K562 (cell line): Measurements from ENCODE around the gene CCR5AS.

Experiments used
- BCL6 ChIP-seq: fragments of 250-450 bp; sonication (Bioruptor Pico); IDR thresholded peaks from 2 replicates; pipeline ENCODE4 v1.4.0; 2020
- FOXP4 ChIP-seq: sonication (generic); formaldehyde crosslinking; IDR thresholded peaks from 2 replicates; pipeline ENCODE4 v1.8.0; 2022; ENCODE audit warnings: mild to moderate bottlenecking, missing genetic modification reagents, borderline replicate concordance
- GATA2 ChIP-seq: sonication (generic); formaldehyde crosslinking; IDR thresholded peaks from 2 replicates; pipeline ENCODE4 v1.4.0; 2020; ENCODE audit warnings: mild to moderate bottlenecking, missing genetic modification reagents
- ILF3 ChIP-seq: fragments of 450-650 bp; IDR thresholded peaks from 2 replicates; pipeline ENCODE4 v1.6.1; 2018; ENCODE audit warnings: antibody characterized with exemption, mild to moderate bottlenecking, moderate library complexity, borderline replicate concordance
- JUND ChIP-seq, 2 experiments: IDR thresholded peaks; 2 replicates in 1 of 2; 3 replicates in 1 of 2; pipeline ENCODE4 v1.6.1; 2011; ENCODE audit warnings: borderline replicate concordance in 2 of 2, low read depth in 2 of 2, low read length in 2 of 2, improper control_type of control experiment in 1 of 2, missing biosample characterization in 1 of 2, missing genetic modification characterization in 1 of 2, missing genetic modification reagents in 1 of 2
- MAZ ChIP-seq, 2 experiments: fragments of 450-650 bp in 1 of 2; sonication (generic) in 1 of 2; formaldehyde crosslinking; IDR thresholded peaks in 1 of 2; conservative IDR thresholded peaks in 1 of 2; 2 replicates each; pipeline versions ENCODE4 v1.4.0 to v1.5.0; 2020; ENCODE audit warnings: mild to moderate bottlenecking in 1 of 2, missing genetic modification reagents in 1 of 2
- MLX ChIP-seq, 2 experiments: fragments of 450-650 bp in 1 of 2; sonication (generic) in 1 of 2; formaldehyde crosslinking; conservative IDR thresholded peaks; 2 replicates each; pipeline versions ENCODE4 v1.4.0 to v1.8.1; 2020 to 2022; ENCODE audit warnings: mild to moderate bottlenecking in 1 of 2, missing genetic modification reagents in 1 of 2
- MYNN ChIP-seq, 2 experiments: sonication (generic); formaldehyde crosslinking in 1 of 2; IDR thresholded peaks; 2 replicates each; pipeline versions ENCODE4 v1.5.0 to v1.6.1; 2016 to 2020; ENCODE audit warnings: antibody characterized with exemption in 1 of 2, missing genetic modification reagents in 1 of 2
- PREB ChIP-seq: sonication (generic); formaldehyde crosslinking; IDR thresholded peaks from 2 replicates; pipeline ENCODE4 v1.8.1; 2023; ENCODE audit warnings: mild to moderate bottlenecking, missing genetic modification reagents
- RFX7 ChIP-seq: fragments of 250-450 bp; sonication (Bioruptor Pico); IDR thresholded peaks from 2 replicates; pipeline ENCODE4 v1.5.1; 2021; ENCODE audit warnings: mild to moderate bottlenecking
- SMC3 ChIP-seq: conservative IDR thresholded peaks from 2 replicates; pipeline ENCODE4 v1.6.1; 2011; ENCODE audit warnings: low read depth, low read length, improper control_type of control experiment; ENCODE audit not compliant: insufficient read depth
- TRIM25 ChIP-seq: fragments of 450-650 bp; IDR thresholded peaks from 2 replicates; pipeline ENCODE4 v1.7.0; 2016; ENCODE audit warnings: borderline replicate concordance
- WHSC1 ChIP-seq: IDR thresholded peaks from one replicate; pipeline ENCODE4 v1.6.1; 2012; ENCODE audit warnings: low read length, control low read depth, inconsistent platforms
- TF ChIP-seq, protein P1 (sequence below): sonication (generic); formaldehyde crosslinking; IDR thresholded peaks from 2 replicates; pipeline ENCODE4 v1.4.0; 2020; ENCODE audit warnings: mild to moderate bottlenecking, missing genetic modification reagents
- TF ChIP-seq, protein P2 (sequence below): fragments of 450-650 bp; formaldehyde crosslinking; IDR thresholded peaks from 2 replicates; pipeline ENCODE4 v1.4.0; 2020; ENCODE audit warnings: mild to moderate bottlenecking, moderate library complexity
- TF ChIP-seq, protein P3 (sequence below): fragments of 250-450 bp; sonication (Bioruptor Pico); IDR thresholded peaks from 2 replicates; pipeline ENCODE4 v1.8.0; 2022; ENCODE audit warnings: inconsistent platforms, mild to moderate bottlenecking, moderate library complexity, borderline replicate concordance

Gene CCR5AS

DNA sequence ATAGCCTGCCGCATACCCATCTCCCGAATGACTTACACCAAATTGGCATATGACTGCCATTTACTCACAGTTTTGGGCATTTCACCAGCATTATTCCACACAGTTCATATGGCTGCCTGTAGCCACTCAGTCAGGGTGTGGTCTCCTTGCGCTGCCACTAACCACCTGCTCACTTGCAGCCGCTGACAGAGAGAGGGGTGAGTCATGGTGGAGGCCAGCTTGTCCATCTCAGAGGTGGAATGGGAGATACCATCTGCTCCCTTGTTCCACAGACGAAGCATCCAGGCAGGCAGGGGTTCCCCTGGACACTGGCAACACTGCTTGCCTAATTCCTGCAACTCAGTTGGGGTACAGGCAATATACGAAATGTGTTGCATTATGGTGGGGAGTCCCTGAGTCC, 15.8 kb upstream of the CCR5AS start (continued):
- TF ChIP-seq MLX (CRISPR knock-in tag; conservative IDR thresholded peaks at IDR 0.05) (no peak), BCL6 (CRISPR knock-in tag) (no peak), MAZ (CRISPR knock-in tag; conservative IDR thresholded peaks at IDR 0.05 in 1 of 2, IDR thresholded peaks at IDR 0.05 in 1 of 2) (peak; percentile 15 to 47; a peak in 1 of 4 replicates), JUND (IDR thresholded peaks at IDR 0.05; ENCODE audit: borderline replicate concordance, low read depth, low read length) (peak; percentile 96), JUND (tag; IDR thresholded peaks at IDR 0.05; ENCODE audit: borderline replicate concordance, low read depth, low read length) (peak; percentile 94; the same call in 2 of the 3 replicates), MYNN (IDR thresholded peaks at IDR 0.05) (peak; percentile 58; the same call in 1 of the 2 replicates), MYNN (CRISPR knock-in tag; IDR thresholded peaks at IDR 0.05) (no peak), GATA2 (peak; percentile 39; the same call in 1 of the 2 replicates), RFX7 (no peak), WHSC1 (no peak), ILF3 (no peak), PREB (CRISPR knock-in tag) (no peak), SMC3 (no peak), FOXP4 (CRISPR knock-in tag) (no peak), TRIM25 (no peak)
- TF ChIP-seq, protein P1, sequence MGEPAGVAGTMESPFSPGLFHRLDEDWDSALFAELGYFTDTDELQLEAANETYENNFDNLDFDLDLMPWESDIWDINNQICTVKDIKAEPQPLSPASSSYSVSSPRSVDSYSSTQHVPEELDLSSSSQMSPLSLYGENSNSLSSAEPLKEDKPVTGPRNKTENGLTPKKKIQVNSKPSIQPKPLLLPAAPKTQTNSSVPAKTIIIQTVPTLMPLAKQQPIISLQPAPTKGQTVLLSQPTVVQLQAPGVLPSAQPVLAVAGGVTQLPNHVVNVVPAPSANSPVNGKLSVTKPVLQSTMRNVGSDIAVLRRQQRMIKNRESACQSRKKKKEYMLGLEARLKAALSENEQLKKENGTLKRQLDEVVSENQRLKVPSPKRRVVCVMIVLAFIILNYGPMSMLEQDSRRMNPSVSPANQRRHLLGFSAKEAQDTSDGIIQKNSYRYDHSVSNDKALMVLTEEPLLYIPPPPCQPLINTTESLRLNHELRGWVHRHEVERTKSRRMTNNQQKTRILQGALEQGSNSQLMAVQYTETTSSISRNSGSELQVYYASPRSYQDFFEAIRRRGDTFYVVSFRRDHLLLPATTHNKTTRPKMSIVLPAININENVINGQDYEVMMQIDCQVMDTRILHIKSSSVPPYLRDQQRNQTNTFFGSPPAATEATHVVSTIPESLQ (CRISPR knock-in tag) = no peak
- TF ChIP-seq, protein P2, sequence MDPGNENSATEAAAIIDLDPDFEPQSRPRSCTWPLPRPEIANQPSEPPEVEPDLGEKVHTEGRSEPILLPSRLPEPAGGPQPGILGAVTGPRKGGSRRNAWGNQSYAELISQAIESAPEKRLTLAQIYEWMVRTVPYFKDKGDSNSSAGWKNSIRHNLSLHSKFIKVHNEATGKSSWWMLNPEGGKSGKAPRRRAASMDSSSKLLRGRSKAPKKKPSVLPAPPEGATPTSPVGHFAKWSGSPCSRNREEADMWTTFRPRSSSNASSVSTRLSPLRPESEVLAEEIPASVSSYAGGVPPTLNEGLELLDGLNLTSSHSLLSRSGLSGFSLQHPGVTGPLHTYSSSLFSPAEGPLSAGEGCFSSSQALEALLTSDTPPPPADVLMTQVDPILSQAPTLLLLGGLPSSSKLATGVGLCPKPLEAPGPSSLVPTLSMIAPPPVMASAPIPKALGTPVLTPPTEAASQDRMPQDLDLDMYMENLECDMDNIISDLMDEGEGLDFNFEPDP (CRISPR knock-in tag) = no peak
- TF ChIP-seq, protein P3, sequence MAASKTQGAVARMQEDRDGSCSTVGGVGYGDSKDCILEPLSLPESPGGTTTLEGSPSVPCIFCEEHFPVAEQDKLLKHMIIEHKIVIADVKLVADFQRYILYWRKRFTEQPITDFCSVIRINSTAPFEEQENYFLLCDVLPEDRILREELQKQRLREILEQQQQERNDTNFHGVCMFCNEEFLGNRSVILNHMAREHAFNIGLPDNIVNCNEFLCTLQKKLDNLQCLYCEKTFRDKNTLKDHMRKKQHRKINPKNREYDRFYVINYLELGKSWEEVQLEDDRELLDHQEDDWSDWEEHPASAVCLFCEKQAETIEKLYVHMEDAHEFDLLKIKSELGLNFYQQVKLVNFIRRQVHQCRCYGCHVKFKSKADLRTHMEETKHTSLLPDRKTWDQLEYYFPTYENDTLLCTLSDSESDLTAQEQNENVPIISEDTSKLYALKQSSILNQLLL (CRISPR knock-in tag) = no peak
